A549 (cell line): Measurements from ENCODE around the gene FAM3C.

Experiments
- EP300 ChIP-seq, 2 experiments: fragments of >200 bp; sonication (Bioruptor Twin); formaldehyde crosslinking; IDR thresholded peaks; 2 replicates in 1 of 2; 3 replicates in 1 of 2; pipeline ENCODE4 v1.6.1; 2016 to 2017
- HDAC2 ChIP-seq: fragments of 200-600 bp; sonication (generic); IDR thresholded peaks from 2 replicates; pipeline ENCODE4 v1.6.1; 2016
- HEYL ChIP-seq: fragments of 250-450 bp; sonication (Bioruptor Pico); IDR thresholded peaks from 2 replicates; pipeline ENCODE4 v1.8.0; 2021; ENCODE audit warnings: mild to moderate bottlenecking, moderate library complexity
- MAZ ChIP-seq: fragments of 150-350 bp; IDR thresholded peaks from 2 replicates; pipeline ENCODE4 v1.6.1; 2014; ENCODE audit warnings: antibody characterized with exemption, low read depth, low read length, borderline replicate concordance
- NFE2L2 ChIP-seq: fragments of 150-350 bp; conservative IDR thresholded peaks from 2 replicates; pipeline ENCODE4 v1.6.1; 2014; ENCODE audit warnings: low read length
- NR3C1 ChIP-seq: fragments of >200 bp; sonication (Bioruptor Twin); formaldehyde crosslinking; IDR thresholded peaks from 3 replicates; pipeline ENCODE4 v1.6.1; 2017
- POLR2A ChIP-seq: IDR thresholded peaks from 2 replicates; pipeline ENCODE4 v1.6.1; 2012; ENCODE audit warnings: mild to moderate bottlenecking, low read length
- RCOR1 ChIP-seq: fragments of 150-350 bp; IDR thresholded peaks from 2 replicates; pipeline ENCODE4 v1.6.1; 2014; ENCODE audit warnings: antibody characterized with exemption, low read length, low read depth
- RFX5 ChIP-seq: fragments of 450-650 bp; IDR thresholded peaks from 2 replicates; pipeline ENCODE4 v1.7.1; 2014; ENCODE audit warnings: antibody characterized with exemption, mild to moderate bottlenecking, moderate library complexity
- ZSCAN20 ChIP-seq: fragments of 250-450 bp; sonication (Bioruptor Pico); IDR thresholded peaks from 2 replicates; pipeline ENCODE4 v1.8.0; 2022; ENCODE audit warnings: mild to moderate bottlenecking, moderate library complexity
- TF ChIP-seq, protein P1 (sequence below): IDR thresholded peaks from 2 replicates; pipeline ENCODE4 v1.6.1; 2012
- TF ChIP-seq, protein P2 (sequence below): fragments of >200 bp; sonication (Bioruptor Twin); formaldehyde crosslinking; IDR thresholded peaks from 3 replicates; pipeline ENCODE4 v1.5.1; 2016
- TF ChIP-seq, protein P3 (sequence below): fragments of 150-350 bp; IDR thresholded peaks from 2 replicates; pipeline ENCODE4 v1.6.1; 2014; ENCODE audit warnings: low read depth, mild to moderate bottlenecking, low read length
- TF ChIP-seq, protein P4 (sequence below): fragments of 200-600 bp; sonication (generic); IDR thresholded peaks from 2 replicates; pipeline ENCODE4 v1.6.1; 2016; ENCODE audit warnings: antibody characterized with exemption, mild to moderate bottlenecking, moderate library complexity

DNA sequence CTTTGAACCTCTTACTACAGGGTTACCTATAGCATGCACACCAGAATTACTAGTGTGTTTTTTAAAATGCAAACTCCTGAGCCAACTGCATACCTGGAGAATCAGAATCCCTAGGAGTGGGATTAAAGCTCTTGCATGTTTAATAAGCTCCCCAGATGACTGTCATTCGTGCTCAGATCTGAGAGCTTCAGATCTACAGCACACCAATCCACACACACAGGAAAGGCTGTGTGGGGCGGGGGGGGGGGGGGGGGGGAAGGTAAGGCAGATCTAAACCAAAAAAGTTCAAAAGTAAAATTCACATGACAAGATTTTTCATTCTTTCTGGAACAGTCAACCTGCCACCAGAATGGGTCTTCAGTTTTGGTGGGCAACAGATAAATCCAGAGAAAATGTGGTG lies 5.5 kb downstream of the FAM3C start:
- TF ChIP-seq HEYL (CRISPR knock-in tag) (no peak), MAZ (no peak), RCOR1 (no peak), EP300 (IDR thresholded peaks at IDR 0.05) (no peak), HDAC2 (no peak), POLR2A (no peak), ZSCAN20 (no peak), NR3C1 (no peak), RFX5 (no peak), NFE2L2 (no peak)
- TF ChIP-seq, protein P1, sequence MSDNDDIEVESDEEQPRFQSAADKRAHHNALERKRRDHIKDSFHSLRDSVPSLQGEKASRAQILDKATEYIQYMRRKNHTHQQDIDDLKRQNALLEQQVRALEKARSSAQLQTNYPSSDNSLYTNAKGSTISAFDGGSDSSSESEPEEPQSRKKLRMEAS, result no peak
- TF ChIP-seq, protein P2, sequence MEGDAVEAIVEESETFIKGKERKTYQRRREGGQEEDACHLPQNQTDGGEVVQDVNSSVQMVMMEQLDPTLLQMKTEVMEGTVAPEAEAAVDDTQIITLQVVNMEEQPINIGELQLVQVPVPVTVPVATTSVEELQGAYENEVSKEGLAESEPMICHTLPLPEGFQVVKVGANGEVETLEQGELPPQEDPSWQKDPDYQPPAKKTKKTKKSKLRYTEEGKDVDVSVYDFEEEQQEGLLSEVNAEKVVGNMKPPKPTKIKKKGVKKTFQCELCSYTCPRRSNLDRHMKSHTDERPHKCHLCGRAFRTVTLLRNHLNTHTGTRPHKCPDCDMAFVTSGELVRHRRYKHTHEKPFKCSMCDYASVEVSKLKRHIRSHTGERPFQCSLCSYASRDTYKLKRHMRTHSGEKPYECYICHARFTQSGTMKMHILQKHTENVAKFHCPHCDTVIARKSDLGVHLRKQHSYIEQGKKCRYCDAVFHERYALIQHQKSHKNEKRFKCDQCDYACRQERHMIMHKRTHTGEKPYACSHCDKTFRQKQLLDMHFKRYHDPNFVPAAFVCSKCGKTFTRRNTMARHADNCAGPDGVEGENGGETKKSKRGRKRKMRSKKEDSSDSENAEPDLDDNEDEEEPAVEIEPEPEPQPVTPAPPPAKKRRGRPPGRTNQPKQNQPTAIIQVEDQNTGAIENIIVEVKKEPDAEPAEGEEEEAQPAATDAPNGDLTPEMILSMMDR, result no peak
- TF ChIP-seq, protein P3, sequence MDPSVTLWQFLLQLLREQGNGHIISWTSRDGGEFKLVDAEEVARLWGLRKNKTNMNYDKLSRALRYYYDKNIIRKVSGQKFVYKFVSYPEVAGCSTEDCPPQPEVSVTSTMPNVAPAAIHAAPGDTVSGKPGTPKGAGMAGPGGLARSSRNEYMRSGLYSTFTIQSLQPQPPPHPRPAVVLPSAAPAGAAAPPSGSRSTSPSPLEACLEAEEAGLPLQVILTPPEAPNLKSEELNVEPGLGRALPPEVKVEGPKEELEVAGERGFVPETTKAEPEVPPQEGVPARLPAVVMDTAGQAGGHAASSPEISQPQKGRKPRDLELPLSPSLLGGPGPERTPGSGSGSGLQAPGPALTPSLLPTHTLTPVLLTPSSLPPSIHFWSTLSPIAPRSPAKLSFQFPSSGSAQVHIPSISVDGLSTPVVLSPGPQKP, result no peak
- TF ChIP-seq, protein P4, sequence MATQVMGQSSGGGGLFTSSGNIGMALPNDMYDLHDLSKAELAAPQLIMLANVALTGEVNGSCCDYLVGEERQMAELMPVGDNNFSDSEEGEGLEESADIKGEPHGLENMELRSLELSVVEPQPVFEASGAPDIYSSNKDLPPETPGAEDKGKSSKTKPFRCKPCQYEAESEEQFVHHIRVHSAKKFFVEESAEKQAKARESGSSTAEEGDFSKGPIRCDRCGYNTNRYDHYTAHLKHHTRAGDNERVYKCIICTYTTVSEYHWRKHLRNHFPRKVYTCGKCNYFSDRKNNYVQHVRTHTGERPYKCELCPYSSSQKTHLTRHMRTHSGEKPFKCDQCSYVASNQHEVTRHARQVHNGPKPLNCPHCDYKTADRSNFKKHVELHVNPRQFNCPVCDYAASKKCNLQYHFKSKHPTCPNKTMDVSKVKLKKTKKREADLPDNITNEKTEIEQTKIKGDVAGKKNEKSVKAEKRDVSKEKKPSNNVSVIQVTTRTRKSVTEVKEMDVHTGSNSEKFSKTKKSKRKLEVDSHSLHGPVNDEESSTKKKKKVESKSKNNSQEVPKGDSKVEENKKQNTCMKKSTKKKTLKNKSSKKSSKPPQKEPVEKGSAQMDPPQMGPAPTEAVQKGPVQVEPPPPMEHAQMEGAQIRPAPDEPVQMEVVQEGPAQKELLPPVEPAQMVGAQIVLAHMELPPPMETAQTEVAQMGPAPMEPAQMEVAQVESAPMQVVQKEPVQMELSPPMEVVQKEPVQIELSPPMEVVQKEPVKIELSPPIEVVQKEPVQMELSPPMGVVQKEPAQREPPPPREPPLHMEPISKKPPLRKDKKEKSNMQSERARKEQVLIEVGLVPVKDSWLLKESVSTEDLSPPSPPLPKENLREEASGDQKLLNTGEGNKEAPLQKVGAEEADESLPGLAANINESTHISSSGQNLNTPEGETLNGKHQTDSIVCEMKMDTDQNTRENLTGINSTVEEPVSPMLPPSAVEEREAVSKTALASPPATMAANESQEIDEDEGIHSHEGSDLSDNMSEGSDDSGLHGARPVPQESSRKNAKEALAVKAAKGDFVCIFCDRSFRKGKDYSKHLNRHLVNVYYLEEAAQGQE, result no peak
